OCI-LY3 (cell line): ENCODE results near the gene SCGB1A1.

Experiments used
- EZH2phosphoT487 ChIP-seq: fragments of 200-600 bp; shearing (Covaris generic); IDR thresholded peaks from 2 replicates; pipeline ENCODE4 v1.6.1; 2018; ENCODE audit warnings: antibody characterized with exemption, mixed run types, low read depth
- TF ChIP-seq, protein P1 (sequence below): fragments of 200-600, 300-600 bp; sonication (generic); IDR thresholded peaks from 2 replicates; pipeline ENCODE4 v1.5.1; 2014; ENCODE audit warnings: antibody characterized with exemption, low read length, low read depth

DNA sequence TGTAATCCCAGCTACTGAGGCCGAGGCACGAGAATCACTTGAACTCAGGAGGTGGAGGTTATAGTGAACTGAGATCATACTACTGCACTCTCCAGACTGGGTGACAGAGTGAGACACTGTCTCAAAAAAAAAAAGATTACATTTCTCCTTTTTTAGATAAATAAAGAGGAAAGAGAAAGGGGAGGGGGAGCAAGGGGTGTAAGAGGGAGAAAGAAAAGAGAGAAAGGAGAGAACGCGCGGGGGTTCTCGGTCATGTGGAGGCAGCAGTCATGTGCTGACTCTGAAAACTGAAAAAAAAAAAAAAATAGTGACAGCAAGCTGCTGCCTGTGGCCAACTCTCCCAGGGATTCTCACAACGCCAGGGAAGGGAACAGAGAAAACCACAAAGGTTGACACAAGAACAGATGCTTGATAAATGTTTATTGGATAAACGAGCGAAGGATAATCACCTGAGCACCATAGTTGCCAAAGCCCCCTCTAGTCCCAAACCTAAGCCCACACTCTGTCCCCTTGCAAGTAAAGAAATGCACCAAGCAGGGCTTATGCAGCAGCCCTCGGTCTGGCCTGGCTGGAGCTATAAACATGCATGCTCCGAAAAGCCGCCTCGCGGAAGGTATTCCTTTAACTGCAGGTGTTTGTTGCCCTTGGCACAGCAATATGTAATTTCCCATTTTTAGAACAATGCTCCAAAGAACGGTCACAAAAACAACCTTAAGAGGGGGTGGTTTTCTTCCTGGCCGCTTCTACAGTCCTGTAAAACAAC is 14.5 kb downstream of the SCGB1A1 start:
- TF ChIP-seq, protein P1, sequence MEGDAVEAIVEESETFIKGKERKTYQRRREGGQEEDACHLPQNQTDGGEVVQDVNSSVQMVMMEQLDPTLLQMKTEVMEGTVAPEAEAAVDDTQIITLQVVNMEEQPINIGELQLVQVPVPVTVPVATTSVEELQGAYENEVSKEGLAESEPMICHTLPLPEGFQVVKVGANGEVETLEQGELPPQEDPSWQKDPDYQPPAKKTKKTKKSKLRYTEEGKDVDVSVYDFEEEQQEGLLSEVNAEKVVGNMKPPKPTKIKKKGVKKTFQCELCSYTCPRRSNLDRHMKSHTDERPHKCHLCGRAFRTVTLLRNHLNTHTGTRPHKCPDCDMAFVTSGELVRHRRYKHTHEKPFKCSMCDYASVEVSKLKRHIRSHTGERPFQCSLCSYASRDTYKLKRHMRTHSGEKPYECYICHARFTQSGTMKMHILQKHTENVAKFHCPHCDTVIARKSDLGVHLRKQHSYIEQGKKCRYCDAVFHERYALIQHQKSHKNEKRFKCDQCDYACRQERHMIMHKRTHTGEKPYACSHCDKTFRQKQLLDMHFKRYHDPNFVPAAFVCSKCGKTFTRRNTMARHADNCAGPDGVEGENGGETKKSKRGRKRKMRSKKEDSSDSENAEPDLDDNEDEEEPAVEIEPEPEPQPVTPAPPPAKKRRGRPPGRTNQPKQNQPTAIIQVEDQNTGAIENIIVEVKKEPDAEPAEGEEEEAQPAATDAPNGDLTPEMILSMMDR = no peak
- no peak for TF ChIP-seq EZH2phosphoT487
